H1 (cell line): ENCODE results near the gene CPEB3. TPM values are rescaled to one million over a fixed set of nuclear protein-coding genes. Genes with fewer than 3 reads are reported as not detected.
"Not testable (repeated sequence)": the region's sequence is repeated elsewhere in the genome, so short reads cannot be mapped to it uniquely, and the experiment has no call there.

Source experiments
- CTCF ChIA-PET: fragments of 300-600 bp; sonication (Branson Sonifier 250); formaldehyde crosslinking; loops from one replicate; lab custom pipeline; 2021; ENCODE audit not compliant: partially characterized antibody; lab: Charles Lee
- POLR2A ChIA-PET: fragments of 300-600 bp; sonication (Branson Sonifier 250); formaldehyde crosslinking; loops from one replicate; lab custom pipeline; 2021; ENCODE audit warnings: inconsistent platforms; ENCODE audit not compliant: partially characterized antibody; lab: Charles Lee
- DNase-seq, 2 experiments: peaks; one replicate each; pipeline versions ENCODE4 v3.0.0 to v3.0.0-alpha.2; 2010 to 2022; ENCODE audit warnings: low spot score in 2 of 2, low read depth in 1 of 2, mixed read lengths in 1 of 2
- FAIRE-seq: peaks from 2 replicates; lab custom pipeline; 2011; peaks lifted over from hg19 to GRCh38; lab: Jason Lieb, UNC
- H2AFZ ChIP-seq: 2 replicates; pipeline ENCODE4 v1.8.1; 2012; ENCODE audit warnings: low read length, inconsistent platforms
- H2AK5ac ChIP-seq: 2 replicates; pipeline ENCODE4 v1.6.1; 2013; ENCODE audit warnings: low read depth, low read length
- H2BK120ac ChIP-seq: replicated peaks from 2 replicates; pipeline ENCODE3; 2013; ENCODE audit warnings: low read depth, low read length, inconsistent platforms
- H2BK12ac ChIP-seq: 2 replicates; pipeline ENCODE4 v1.6.1; 2013; ENCODE audit warnings: low read depth, low read length
- H2BK15ac ChIP-seq: 2 replicates; pipeline ENCODE4 v1.6.1; 2013; ENCODE audit warnings: low read length
- H2BK20ac ChIP-seq: 2 replicates; pipeline ENCODE4 v1.6.1; 2013; ENCODE audit warnings: low read length
- H2BK5ac ChIP-seq: 2 replicates; pipeline ENCODE4 v1.6.1; 2013; ENCODE audit warnings: low read depth, low read length
- H3K14ac ChIP-seq: 2 replicates; pipeline ENCODE4 v1.6.1; 2013; ENCODE audit warnings: inconsistent platforms; ENCODE audit not compliant: insufficient read length
- H3K18ac ChIP-seq: 2 replicates; pipeline ENCODE4 v1.6.1; 2013; ENCODE audit warnings: low read length; ENCODE audit errors: extremely low read depth
- H3K23ac ChIP-seq: 2 replicates; pipeline ENCODE4 v1.6.1; 2013; ENCODE audit warnings: inconsistent platforms; ENCODE audit not compliant: insufficient read length
- H3K23me2 ChIP-seq: 2 replicates; pipeline ENCODE4 v1.6.1; 2013; ENCODE audit warnings: low read depth, low read length
- H3K27ac ChIP-seq: 2 replicates; pipeline ENCODE4 v1.6.1; 2011; ENCODE audit warnings: low read depth, low read length, inconsistent platforms
- H3K27me3 ChIP-seq, 4 experiments: replicated peaks in 1 of 4; 1 replicate in 1 of 4; 2 replicates in 3 of 4; pipeline versions ENCODE4 v1.6.1 to v1.8.1; 2011 to 2013; ENCODE audit warnings: low read length in 3 of 4, mild to moderate bottlenecking in 3 of 4, inconsistent platforms in 2 of 4, mixed read lengths in 2 of 4, moderate library complexity in 1 of 4; ENCODE audit not compliant: control insufficient read depth in 3 of 4, insufficient read depth in 3 of 4; ENCODE audit errors: extremely low read depth in 1 of 4
- H3K36me3 ChIP-seq, 4 experiments: 2 replicates each; pipeline versions ENCODE4 v1.6.1 to v1.8.1; 2011 to 2013; ENCODE audit warnings: mild to moderate bottlenecking in 4 of 4, low read length in 3 of 4, moderate library complexity in 2 of 4, control low read depth in 1 of 4, inconsistent platforms in 1 of 4; ENCODE audit not compliant: insufficient read depth in 4 of 4, control insufficient read depth in 2 of 4
- H3K4ac ChIP-seq: replicated peaks from 2 replicates; pipeline ENCODE3; 2013; ENCODE audit warnings: low read length, low read depth, mixed read lengths, inconsistent platforms; ENCODE audit not compliant: insufficient read length
- H3K4me1 ChIP-seq, 4 experiments: replicated peaks in 1 of 4; 1 replicate in 1 of 4; 2 replicates in 3 of 4; pipeline versions ENCODE4 v1.6.1 to v1.8.1; 2011 to 2013; ENCODE audit warnings: low read length in 3 of 4, inconsistent platforms in 2 of 4, mixed read lengths in 1 of 4; ENCODE audit not compliant: insufficient read depth in 4 of 4, control insufficient read depth in 3 of 4
- H3K4me2 ChIP-seq, 2 experiments: 2 replicates each; pipeline versions ENCODE4 v1.6.1 to v1.8.1; 2011 to 2013; ENCODE audit warnings: low read depth in 2 of 2, low read length in 2 of 2, control low read depth in 1 of 2, inconsistent platforms in 1 of 2, mild to moderate bottlenecking in 1 of 2; ENCODE audit not compliant: insufficient read depth in 1 of 2
- H3K4me3 ChIP-seq, 4 experiments: fragments of 200-600, 300-600 bp in 1 of 4; sonication (generic), shearing (Covaris generic), sonication (Bioruptor Twin) in 1 of 4; 2 replicates each; pipeline versions ENCODE4 v1.5.1 to v1.8.1; 2011 to 2016; ENCODE audit warnings: low read length in 4 of 4, low read depth in 3 of 4, control low read depth in 2 of 4, inconsistent platforms in 2 of 4, mild to moderate bottlenecking in 2 of 4, mixed read lengths in 1 of 4, moderate library complexity in 1 of 4; ENCODE audit not compliant: insufficient read depth in 2 of 4; ENCODE audit errors: extremely low read depth in 1 of 4
- H3K56ac ChIP-seq: replicated peaks from 2 replicates; pipeline ENCODE3; 2013; ENCODE audit warnings: low read depth, mild to moderate bottlenecking, mixed read lengths, low read length, inconsistent platforms; ENCODE audit not compliant: insufficient read length
- H3K79me1 ChIP-seq: 2 replicates; pipeline ENCODE4 v1.6.1; 2013; ENCODE audit warnings: low read depth, low read length, control low read depth
- H3K79me2 ChIP-seq, 2 experiments: 2 replicates each; pipeline versions ENCODE4 v1.6.1 to v1.8.1; 2012 to 2013; ENCODE audit warnings: low read length in 2 of 2, mild to moderate bottlenecking in 2 of 2, inconsistent platforms in 1 of 2; ENCODE audit not compliant: insufficient read depth in 2 of 2, control insufficient read depth in 1 of 2
- H3K9ac ChIP-seq, 4 experiments: replicated peaks in 1 of 4; 1 replicate in 1 of 4; 2 replicates in 3 of 4; pipeline versions ENCODE4 v1.6.1 to v1.8.1; 2011 to 2013; ENCODE audit warnings: low read depth in 3 of 4, low read length in 3 of 4, control low read depth in 2 of 4, mild to moderate bottlenecking in 2 of 4, moderate library complexity in 2 of 4, inconsistent platforms in 1 of 4; ENCODE audit errors: extremely low read depth in 1 of 4
- H3K9me3 ChIP-seq, 2 experiments: 2 replicates each; pipeline versions ENCODE4 v1.6.1 to v1.8.1; 2012 to 2013; ENCODE audit warnings: mild to moderate bottlenecking in 2 of 2, moderate library complexity in 2 of 2, control low read depth in 1 of 2, inconsistent platforms in 1 of 2, low read depth in 1 of 2, low read length in 1 of 2, mixed read lengths in 1 of 2; ENCODE audit not compliant: insufficient read depth in 2 of 2
- H4K20me1 ChIP-seq, 2 experiments: replicated peaks in 1 of 2; 2 replicates each; pipeline versions ENCODE3 to v1.8.1; 2011 to 2013; ENCODE audit warnings: inconsistent platforms in 2 of 2, low read length in 2 of 2, mild to moderate bottlenecking in 1 of 2; ENCODE audit not compliant: insufficient read depth in 2 of 2, control insufficient read depth in 1 of 2
- H4K5ac ChIP-seq: 2 replicates; pipeline ENCODE4 v1.6.1; 2013; ENCODE audit warnings: low read length, low read depth, mixed read lengths, inconsistent platforms; ENCODE audit not compliant: insufficient read length
- H4K8ac ChIP-seq: 2 replicates; pipeline ENCODE4 v1.8.0; 2013; ENCODE audit warnings: mild to moderate bottlenecking, moderate library complexity, low read length, inconsistent platforms; ENCODE audit not compliant: insufficient read depth; ENCODE audit errors: extremely low read depth
- H4K91ac ChIP-seq: replicated peaks from 2 replicates; pipeline ENCODE3; 2013; ENCODE audit warnings: low read length, mixed read lengths, inconsistent platforms; ENCODE audit not compliant: insufficient read length
- WGBS, 2 experiments: shearing (Covaris generic) in 1 of 2; methylation state at CpG; one replicate each; pipeline versions ENCODE4 v1.1.6 to v1.1.7; 2013 to 2015; ENCODE audit warnings: low lambda C conversion rate in 2 of 2, mixed read lengths in 2 of 2, inconsistent platforms in 1 of 2, low coverage in 1 of 2, missing lambda C conversion rate in 1 of 2; ENCODE audit not compliant: insufficient replicate concordance in 2 of 2, insufficient coverage in 1 of 2, insufficient read length in 1 of 2; ENCODE audit errors: extremely low coverage in 1 of 2, missing lambda C conversion rate in 1 of 2; 5-methylcytosine and 5-hydroxymethylcytosine counted together
- polyA plus RNA-seq, 7 experiments: library from polyadenylated mRNA; depleted of rRNA in 3 of 7; stranded (reverse) in 5 of 7; unstranded in 2 of 7; fragments of >200 nt in 5 of 7; fragments of 200-250 nt in 2 of 7; gene quantifications; 1 replicate in 5 of 7; 2 replicates in 1 of 7; 4 replicates in 1 of 7; pipeline versions ENCODE4 v1.2.1 to v1.2.3, GENCODE V29; 2011 to 2013; ENCODE audit warnings: missing spikeins in 2 of 7, mixed read lengths in 2 of 7
- total RNA-seq: library from RNA; stranded (reverse); fragmentation: NEBNext Ultra II Directional; extraction: Animal tissue kit (Norgen Biotek cat#: 25700); gene quantifications from 2 replicates; pipeline ENCODE4 v1.2.1, GENCODE V29; 2021

CPEB3 gene
- total and polyA plus RNA-seq, 2 of the 8 experiments (the other 6 are each of a cell fraction or from before 2014, with no cell fraction given), result 0.39 to 1.7 TPM

GRCh38 chr10:92215222-92215621 lies 75.7 kb downstream of the CPEB3 start:
- 92% methylated on average over 9 of the region's 9 CpGs; no CpG with 5 or more reads in 1 of the 2 experiments for WGBS, 2 experiments
- not testable (repeated sequence) for FAIRE-seq

More at GRCh38 chr10:92215222-92215621, 75.7 kb downstream of the CPEB3 start:
- H2BK120ac ChIP-seq, H3K79me1 ChIP-seq, H4K5ac ChIP-seq, H2BK15ac ChIP-seq, H2BK5ac ChIP-seq, H3K23me2 ChIP-seq, H2BK20ac ChIP-seq, H4K91ac ChIP-seq, DNase-seq, H3K18ac ChIP-seq, H4K20me1 ChIP-seq, H3K4me3 ChIP-seq, H3K4me2 ChIP-seq, H3K27me3 ChIP-seq, H4K8ac ChIP-seq, H3K36me3 ChIP-seq, H3K56ac ChIP-seq, H3K9ac ChIP-seq, H2BK12ac ChIP-seq, H2AFZ ChIP-seq, H3K79me2 ChIP-seq, H3K14ac ChIP-seq, H3K4me1 ChIP-seq, H3K9me3 ChIP-seq, H3K23ac ChIP-seq, H3K27ac ChIP-seq, H2AK5ac ChIP-seq, H3K4ac ChIP-seq: not testable (repeated sequence)
- POLR2A ChIA-PET, result interaction anchor here (0.7 kb wide), 1 partner anchor 11 kb away, joined by 3 read pairs; no protein-coding TSS in a partner anchor
- CTCF ChIA-PET, result interaction anchor here (0.6 to 3.5 kb wide), 10 partner anchors 11 to 244 kb away, joined by 3 to 19 read pairs (median 4); partner anchors contain the start of genes CPEB3 and MARCHF5
